B cell (primary cell): ENCODE results near the gene EHBP1.

ENCODE experiments used
- CTCF ChIP-seq: fragments of 200-600 bp; IDR thresholded peaks from one replicate; pipeline ENCODE4 v1.8.0; 2022; ENCODE audit warnings: antibody characterized with exemption, mild to moderate bottlenecking
- EZH2 ChIP-seq: IDR thresholded peaks from 2 replicates; pipeline ENCODE4 v1.6.1; 2012; ENCODE audit warnings: borderline replicate concordance, low read depth, mild to moderate bottlenecking, moderate library complexity, low read length; ENCODE audit not compliant: insufficient read depth, poor library complexity, severe bottlenecking

DNA sequence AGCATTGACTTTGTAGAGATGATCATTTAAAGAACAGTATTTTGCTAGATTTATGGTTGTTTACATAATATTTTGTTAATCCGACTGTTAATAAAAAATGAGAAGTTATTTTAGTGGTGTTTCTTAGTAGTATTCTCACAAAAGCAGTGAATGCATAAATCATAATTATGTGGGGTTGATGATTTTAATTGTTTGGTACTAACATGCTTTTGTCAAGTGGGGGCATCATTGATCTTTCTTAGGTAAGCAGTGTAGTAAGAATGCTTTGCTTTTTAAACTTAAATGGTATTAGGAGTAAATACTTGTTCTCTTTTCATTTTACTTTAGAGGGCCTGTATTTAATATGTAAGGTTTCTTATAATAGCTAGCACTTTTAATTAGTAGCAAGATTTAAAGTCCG lies 235.9 kb downstream of the EHBP1 start:
- no peak for TF ChIP-seq CTCF
- TF ChIP-seq EZH2 = no peak
